H1 (cell line): ENCODE data around the gene TUBE1. TPM values are rescaled to one million over a fixed set of nuclear protein-coding genes. Genes with fewer than 3 reads are reported as not detected.

ENCODE experiments used
- CTCF ChIA-PET: fragments of 300-600 bp; sonication (Branson Sonifier 250); formaldehyde crosslinking; loops from one replicate; lab custom pipeline; 2021; ENCODE audit not compliant: partially characterized antibody; lab: Charles Lee
- POLR2A ChIA-PET: fragments of 300-600 bp; sonication (Branson Sonifier 250); formaldehyde crosslinking; loops from one replicate; lab custom pipeline; 2021; ENCODE audit warnings: inconsistent platforms; ENCODE audit not compliant: partially characterized antibody; lab: Charles Lee
- DNase-seq, 2 experiments: peaks; one replicate each; pipeline versions ENCODE4 v3.0.0 to v3.0.0-alpha.2; 2010 to 2022; ENCODE audit warnings: low spot score in 2 of 2, low read depth in 1 of 2, mixed read lengths in 1 of 2
- FAIRE-seq: peaks from 2 replicates; lab custom pipeline; 2011; peaks lifted over from hg19 to GRCh38; lab: Jason Lieb, UNC
- H2AFZ ChIP-seq: 2 replicates; pipeline ENCODE4 v1.8.1; 2012; ENCODE audit warnings: low read length, inconsistent platforms
- H2AK5ac ChIP-seq: 2 replicates; pipeline ENCODE4 v1.6.1; 2013; ENCODE audit warnings: low read depth, low read length
- H2BK120ac ChIP-seq: replicated peaks from 2 replicates; pipeline ENCODE3; 2013; ENCODE audit warnings: low read depth, low read length, inconsistent platforms
- H2BK12ac ChIP-seq: 2 replicates; pipeline ENCODE4 v1.6.1; 2013; ENCODE audit warnings: low read depth, low read length
- H2BK15ac ChIP-seq: 2 replicates; pipeline ENCODE4 v1.6.1; 2013; ENCODE audit warnings: low read length
- H2BK20ac ChIP-seq: 2 replicates; pipeline ENCODE4 v1.6.1; 2013; ENCODE audit warnings: low read length
- H2BK5ac ChIP-seq: 2 replicates; pipeline ENCODE4 v1.6.1; 2013; ENCODE audit warnings: low read depth, low read length
- H3K14ac ChIP-seq: 2 replicates; pipeline ENCODE4 v1.6.1; 2013; ENCODE audit warnings: inconsistent platforms; ENCODE audit not compliant: insufficient read length
- H3K18ac ChIP-seq: 2 replicates; pipeline ENCODE4 v1.6.1; 2013; ENCODE audit warnings: low read length; ENCODE audit errors: extremely low read depth
- H3K23ac ChIP-seq: 2 replicates; pipeline ENCODE4 v1.6.1; 2013; ENCODE audit warnings: inconsistent platforms; ENCODE audit not compliant: insufficient read length
- H3K23me2 ChIP-seq: 2 replicates; pipeline ENCODE4 v1.6.1; 2013; ENCODE audit warnings: low read depth, low read length
- H3K27ac ChIP-seq: 2 replicates; pipeline ENCODE4 v1.6.1; 2011; ENCODE audit warnings: low read depth, low read length, inconsistent platforms
- H3K27me3 ChIP-seq, 4 experiments: replicated peaks in 1 of 4; 1 replicate in 1 of 4; 2 replicates in 3 of 4; pipeline versions ENCODE4 v1.6.1 to v1.8.1; 2011 to 2013; ENCODE audit warnings: low read length in 3 of 4, mild to moderate bottlenecking in 3 of 4, inconsistent platforms in 2 of 4, mixed read lengths in 2 of 4, moderate library complexity in 1 of 4; ENCODE audit not compliant: control insufficient read depth in 3 of 4, insufficient read depth in 3 of 4; ENCODE audit errors: extremely low read depth in 1 of 4
- H3K36me3 ChIP-seq, 4 experiments: 2 replicates each; pipeline versions ENCODE4 v1.6.1 to v1.8.1; 2011 to 2013; ENCODE audit warnings: mild to moderate bottlenecking in 4 of 4, low read length in 3 of 4, moderate library complexity in 2 of 4, control low read depth in 1 of 4, inconsistent platforms in 1 of 4; ENCODE audit not compliant: insufficient read depth in 4 of 4, control insufficient read depth in 2 of 4
- H3K4ac ChIP-seq: replicated peaks from 2 replicates; pipeline ENCODE3; 2013; ENCODE audit warnings: low read length, low read depth, mixed read lengths, inconsistent platforms; ENCODE audit not compliant: insufficient read length
- H3K4me1 ChIP-seq, 4 experiments: replicated peaks in 1 of 4; 1 replicate in 1 of 4; 2 replicates in 3 of 4; pipeline versions ENCODE4 v1.6.1 to v1.8.1; 2011 to 2013; ENCODE audit warnings: low read length in 3 of 4, inconsistent platforms in 2 of 4, mixed read lengths in 1 of 4; ENCODE audit not compliant: insufficient read depth in 4 of 4, control insufficient read depth in 3 of 4
- H3K4me2 ChIP-seq, 2 experiments: 2 replicates each; pipeline versions ENCODE4 v1.6.1 to v1.8.1; 2011 to 2013; ENCODE audit warnings: low read depth in 2 of 2, low read length in 2 of 2, control low read depth in 1 of 2, inconsistent platforms in 1 of 2, mild to moderate bottlenecking in 1 of 2; ENCODE audit not compliant: insufficient read depth in 1 of 2
- H3K4me3 ChIP-seq, 4 experiments: fragments of 200-600, 300-600 bp in 1 of 4; sonication (generic), shearing (Covaris generic), sonication (Bioruptor Twin) in 1 of 4; 2 replicates each; pipeline versions ENCODE4 v1.5.1 to v1.8.1; 2011 to 2016; ENCODE audit warnings: low read length in 4 of 4, low read depth in 3 of 4, control low read depth in 2 of 4, inconsistent platforms in 2 of 4, mild to moderate bottlenecking in 2 of 4, mixed read lengths in 1 of 4, moderate library complexity in 1 of 4; ENCODE audit not compliant: insufficient read depth in 2 of 4; ENCODE audit errors: extremely low read depth in 1 of 4
- H3K56ac ChIP-seq: replicated peaks from 2 replicates; pipeline ENCODE3; 2013; ENCODE audit warnings: low read depth, mild to moderate bottlenecking, mixed read lengths, low read length, inconsistent platforms; ENCODE audit not compliant: insufficient read length
- H3K79me1 ChIP-seq: 2 replicates; pipeline ENCODE4 v1.6.1; 2013; ENCODE audit warnings: low read depth, low read length, control low read depth
- H3K79me2 ChIP-seq, 2 experiments: 2 replicates each; pipeline versions ENCODE4 v1.6.1 to v1.8.1; 2012 to 2013; ENCODE audit warnings: low read length in 2 of 2, mild to moderate bottlenecking in 2 of 2, inconsistent platforms in 1 of 2; ENCODE audit not compliant: insufficient read depth in 2 of 2, control insufficient read depth in 1 of 2
- H3K9ac ChIP-seq, 4 experiments: replicated peaks in 1 of 4; 1 replicate in 1 of 4; 2 replicates in 3 of 4; pipeline versions ENCODE4 v1.6.1 to v1.8.1; 2011 to 2013; ENCODE audit warnings: low read depth in 3 of 4, low read length in 3 of 4, control low read depth in 2 of 4, mild to moderate bottlenecking in 2 of 4, moderate library complexity in 2 of 4, inconsistent platforms in 1 of 4; ENCODE audit errors: extremely low read depth in 1 of 4
- H3K9me3 ChIP-seq, 2 experiments: 2 replicates each; pipeline versions ENCODE4 v1.6.1 to v1.8.1; 2012 to 2013; ENCODE audit warnings: mild to moderate bottlenecking in 2 of 2, moderate library complexity in 2 of 2, control low read depth in 1 of 2, inconsistent platforms in 1 of 2, low read depth in 1 of 2, low read length in 1 of 2, mixed read lengths in 1 of 2; ENCODE audit not compliant: insufficient read depth in 2 of 2
- H4K20me1 ChIP-seq, 2 experiments: replicated peaks in 1 of 2; 2 replicates each; pipeline versions ENCODE3 to v1.8.1; 2011 to 2013; ENCODE audit warnings: inconsistent platforms in 2 of 2, low read length in 2 of 2, mild to moderate bottlenecking in 1 of 2; ENCODE audit not compliant: insufficient read depth in 2 of 2, control insufficient read depth in 1 of 2
- H4K5ac ChIP-seq: 2 replicates; pipeline ENCODE4 v1.6.1; 2013; ENCODE audit warnings: low read length, low read depth, mixed read lengths, inconsistent platforms; ENCODE audit not compliant: insufficient read length
- H4K8ac ChIP-seq: 2 replicates; pipeline ENCODE4 v1.8.0; 2013; ENCODE audit warnings: mild to moderate bottlenecking, moderate library complexity, low read length, inconsistent platforms; ENCODE audit not compliant: insufficient read depth; ENCODE audit errors: extremely low read depth
- H4K91ac ChIP-seq: replicated peaks from 2 replicates; pipeline ENCODE3; 2013; ENCODE audit warnings: low read length, mixed read lengths, inconsistent platforms; ENCODE audit not compliant: insufficient read length
- CHD1 ChIP-seq: IDR thresholded peaks from 2 replicates; pipeline ENCODE4 v1.6.1; 2012; ENCODE audit warnings: low read depth, low read length, improper control_type of control experiment
- WGBS, 2 experiments: shearing (Covaris generic) in 1 of 2; methylation state at CpG; one replicate each; pipeline versions ENCODE4 v1.1.6 to v1.1.7; 2013 to 2015; ENCODE audit warnings: low lambda C conversion rate in 2 of 2, mixed read lengths in 2 of 2, inconsistent platforms in 1 of 2, low coverage in 1 of 2, missing lambda C conversion rate in 1 of 2; ENCODE audit not compliant: insufficient replicate concordance in 2 of 2, insufficient coverage in 1 of 2, insufficient read length in 1 of 2; ENCODE audit errors: extremely low coverage in 1 of 2, missing lambda C conversion rate in 1 of 2; 5-methylcytosine and 5-hydroxymethylcytosine counted together
- long read RNA-seq, 2 experiments: library from RNA in 1 of 2; library from capped mRNA in 1 of 2; stranded (forward); transcript quantifications; one replicate each; pipeline ENCODE4 v2.0.0, GENCODE V29; 2021; ENCODE audit warnings: inconsistent platforms in 1 of 2
- polyA minus RNA-seq, 3 experiments: library from RNA; depleted of rRNA, polyadenylated mRNA; stranded (reverse); fragments of >200 nt; gene quantifications; 1 replicate in 2 of 3; 2 replicates in 1 of 3; pipeline ENCODE4 v1.2.3, GENCODE V29; 2011
- polyA plus RNA-seq, 7 experiments: library from polyadenylated mRNA; depleted of rRNA in 3 of 7; stranded (reverse) in 5 of 7; unstranded in 2 of 7; fragments of >200 nt in 5 of 7; fragments of 200-250 nt in 2 of 7; gene quantifications; 1 replicate in 5 of 7; 2 replicates in 1 of 7; 4 replicates in 1 of 7; pipeline versions ENCODE4 v1.2.1 to v1.2.3, GENCODE V29; 2011 to 2013; ENCODE audit warnings: missing spikeins in 2 of 7, mixed read lengths in 2 of 7
- total RNA-seq: library from RNA; stranded (reverse); fragmentation: NEBNext Ultra II Directional; extraction: Animal tissue kit (Norgen Biotek cat#: 25700); gene quantifications from 2 replicates; pipeline ENCODE4 v1.2.1, GENCODE V29; 2021

Gene TUBE1, protein sequence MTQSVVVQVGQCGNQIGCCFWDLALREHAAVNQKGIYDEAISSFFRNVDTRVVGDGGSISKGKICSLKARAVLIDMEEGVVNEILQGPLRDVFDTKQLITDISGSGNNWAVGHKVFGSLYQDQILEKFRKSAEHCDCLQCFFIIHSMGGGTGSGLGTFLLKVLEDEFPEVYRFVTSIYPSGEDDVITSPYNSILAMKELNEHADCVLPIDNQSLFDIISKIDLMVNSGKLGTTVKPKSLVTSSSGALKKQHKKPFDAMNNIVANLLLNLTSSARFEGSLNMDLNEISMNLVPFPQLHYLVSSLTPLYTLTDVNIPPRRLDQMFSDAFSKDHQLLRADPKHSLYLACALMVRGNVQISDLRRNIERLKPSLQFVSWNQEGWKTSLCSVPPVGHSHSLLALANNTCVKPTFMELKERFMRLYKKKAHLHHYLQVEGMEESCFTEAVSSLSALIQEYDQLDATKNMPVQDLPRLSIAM
- total RNA-seq (14.8 and 15.9 TPM in 2 replicates), polyA plus RNA-seq (2011; rRNA removed) (5.5 and 8.0 TPM in 2 replicates), polyA minus RNA-seq (2011; rRNA and poly(A)+ RNA removed) (8.5 and 8.8 TPM in 2 replicates)
- 9.9 TPM for polyA plus RNA-seq (2011; cell fraction: cytosol; rRNA removed)
- polyA plus RNA-seq (2011; cell fraction: nucleus; rRNA removed), result 8.8 TPM
- polyA plus RNA-seq (2012, experiment 1 of 2), result 6.9 to 16.7 TPM (median 8.0 TPM) in 4 replicates
- polyA plus RNA-seq (2012, experiment 2 of 2), result 2.2 TPM
- polyA plus RNA-seq (2013, experiment 1 of 2), result 14.9 TPM
- polyA plus RNA-seq (2013, experiment 2 of 2), result 13.5 TPM
- 8.0 TPM for polyA minus RNA-seq (2011; cell fraction: cytosol; rRNA and poly(A)+ RNA removed)
- 29.1 TPM for polyA minus RNA-seq (2011; cell fraction: nucleus; rRNA and poly(A)+ RNA removed)
- long read RNA-seq, experiment 1, partial matches to known transcripts, result 2 of 6 reads
- long read RNA-seq, experiment 1, other reads (novel, unspliced or antisense), result 1 of 6 reads
- long read RNA-seq, experiment 2, transcript TUBE1-202 (12 exons, 2,142 nt), result major isoform, 5 of 15 reads
- long read RNA-seq, experiment 2, partial matches to known transcripts, result 3 of 15 reads
- long read RNA-seq, experiment 2, other reads (novel, unspliced or antisense), result 7 of 15 reads

- H3K4me3 ChIP-seq, result peak within 1 kb of the TSS; percentile 66 to 92 (median 79)
- no peaks in the 10 kb centered on the region for H3K79me2 ChIP-seq
- H3K18ac ChIP-seq, result no peak within 1 kb of the TSS
- POLR2A ChIA-PET, result interaction anchor here (0.7 to 1.4 kb wide), 8 partner anchors 10 to 481 kb away, joined by 3 to 7 read pairs (median 4); partner anchors contain the start of gene TRAF3IP2
- peak within 1 kb of the TSS; percentile 53; the same call in 1 of the 2 replicates for H2BK5ac ChIP-seq
- H3K56ac ChIP-seq, result peak within 1 kb of the TSS; percentile 34
- no peaks in the 10 kb centered on the region for H4K20me1 ChIP-seq
- H4K91ac ChIP-seq, result no peak within 1 kb of the TSS
- peak within 1 kb of the TSS; percentile 97 for H2AFZ ChIP-seq
- H3K4ac ChIP-seq, result no peak within 1 kb of the TSS
- peak within 1 kb of the TSS; percentile 80; the same call in 1 of the 2 replicates for H4K8ac ChIP-seq
- no peak within 1 kb of the TSS for H3K14ac ChIP-seq
- peak within 1 kb of the TSS; percentile 58 to 67 (median 62) for H3K9ac ChIP-seq
- H3K79me1 ChIP-seq, result no peaks in the 10 kb centered on the region
- 0 out of 2 replicates have a peak within 1 kb of the TSS, but pooled peaks have one; percentile 21 for H2BK15ac ChIP-seq
- H2BK120ac ChIP-seq, result no peak within 1 kb of the TSS
- H4K5ac ChIP-seq, result no peak within 1 kb of the TSS
- DNase-seq (peak; percentile 85 to 86), FAIRE-seq (peak; percentile 75)
- H3K4me2 ChIP-seq, result peak within 1 kb of the TSS; percentile 43 to 67
- H3K4me1 ChIP-seq, result no peaks in the 10 kb centered on the region
- H3K23me2 ChIP-seq, result peaks cover 6% of the 10 kb centered on the region; the same call in 1 of the 2 replicates
- H3K23ac ChIP-seq, result no peak within 1 kb of the TSS
- no peaks in the 10 kb centered on the region for H3K27me3 ChIP-seq
- WGBS, 2 experiments, result 1% methylated on average over 56 of the region's 60 CpGs; no CpG with 5 or more reads in 1 of the 2 experiments
- H2BK12ac ChIP-seq, result no peak within 1 kb of the TSS
- H2BK20ac ChIP-seq, result no peak within 1 kb of the TSS
- peak within 1 kb of the TSS; percentile 50; the same call in 1 of the 2 replicates for H3K27ac ChIP-seq
- CTCF ChIA-PET, result interaction anchor here (0.7 to 3.6 kb wide), 9 partner anchors 13 to 178 kb away, joined by 3 to 21 read pairs (median 4); no protein-coding TSS in a partner anchor
- peaks cover 0 to 7% (median 0%) of the 10 kb centered on the region in 4 experiments; a peak in 3 of 8 replicates for H3K36me3 ChIP-seq
- H3K9me3 ChIP-seq, result no peaks in the 10 kb centered on the region
- H2AK5ac ChIP-seq, result no peak within 1 kb of the TSS
- no peak for TF ChIP-seq CHD1
These were observed at the start of gene TUBE1, which contains the start of gene FAM229B for GRCh38 chr6:112087136-112087911. Gene TUBE1 (minus strand): TSS chr6:112087482. CDS start chr6:112087434, 48 bp downstream. Gene FAM229B (plus strand): TSS chr6:112087591. CDS start chr6:112099284, 11,693 bp downstream.
